Central memory CD8-positive, alpha-beta T cell (primary cell): ENCODE results near the gene CSNK1G1.
"Not testable (repeated sequence)": the region's sequence is repeated elsewhere in the genome, so short reads cannot be mapped to it uniquely, and the experiment has no call there.

Source experiments
- ATAC-seq: fragments of 150-1000 bp; cut with Tn5 transposase; replicated peaks from 2 replicates; pipeline ENCODE4 v1.10.0; 2022; ENCODE audit warnings: mild to moderate bottlenecking, moderate FRiP score, moderate number of reproducible peaks; ENCODE audit not compliant: poor library complexity, severe bottlenecking; ENCODE audit errors: extremely low read depth
- DNase-seq, 2 donors: peaks; one replicate each; pipeline ENCODE4 v3.0.0; 2021; ENCODE audit warnings: low spot score in 2 of 2
- H3K27ac Mint-ChIP-seq: one replicate; pipeline ENCODE4 v1.8.0; 2022; ENCODE audit warnings: low read depth, mild to moderate bottlenecking, moderate library complexity, mixed read lengths
- H3K27me3 Mint-ChIP-seq: one replicate; pipeline ENCODE4 v1.8.0; 2022; ENCODE audit warnings: mixed read lengths
- H3K36me3 Mint-ChIP-seq: one replicate; pipeline ENCODE4 v1.8.0; 2022; ENCODE audit warnings: mild to moderate bottlenecking, moderate library complexity, mixed read lengths; ENCODE audit not compliant: insufficient read depth
- H3K4me1 Mint-ChIP-seq: one replicate; pipeline ENCODE4 v1.8.0; 2022; ENCODE audit warnings: mixed read lengths
- H3K4me3 Mint-ChIP-seq: one replicate; pipeline ENCODE4 v1.8.0; 2022; ENCODE audit warnings: mild to moderate bottlenecking, moderate library complexity, mixed read lengths
- H3K9me3 Mint-ChIP-seq: one replicate; pipeline ENCODE4 v1.8.0; 2022; ENCODE audit warnings: mixed read lengths

Gene CSNK1G1

GRCh38 chr15:64379216-64379960 lies 23.4 kb upstream of the CSNK1G1 start:
- no peak for ATAC-seq
- H3K4me3 Mint-ChIP-seq = peak overlapping the region; percentile 83
- H3K27ac Mint-ChIP-seq = no peak overlapping the region
- DNase-seq = no peak
- H3K4me1 Mint-ChIP-seq = peaks cover 20% of the 10 kb centered on the region
- H3K9me3 Mint-ChIP-seq = no peaks in the 10 kb centered on the region
- peaks cover 8% of the 10 kb centered on the region for H3K36me3 Mint-ChIP-seq
- no peaks in the 10 kb centered on the region for H3K27me3 Mint-ChIP-seq

GRCh38 chr15:64373360-64373759 lies 17.4 kb upstream of the CSNK1G1 start:
- no peaks in the 10 kb centered on the region for H3K9me3 Mint-ChIP-seq
- no peak overlapping the region for H3K27ac Mint-ChIP-seq
- peak overlapping the region; percentile 20 for H3K4me3 Mint-ChIP-seq
- no peaks in the 10 kb centered on the region for H3K27me3 Mint-ChIP-seq
- H3K36me3 Mint-ChIP-seq = peaks cover 4% of the 10 kb centered on the region
- DNase-seq = no peak
- no peak for ATAC-seq
- no peaks in the 10 kb centered on the region for H3K4me1 Mint-ChIP-seq

DNA sequence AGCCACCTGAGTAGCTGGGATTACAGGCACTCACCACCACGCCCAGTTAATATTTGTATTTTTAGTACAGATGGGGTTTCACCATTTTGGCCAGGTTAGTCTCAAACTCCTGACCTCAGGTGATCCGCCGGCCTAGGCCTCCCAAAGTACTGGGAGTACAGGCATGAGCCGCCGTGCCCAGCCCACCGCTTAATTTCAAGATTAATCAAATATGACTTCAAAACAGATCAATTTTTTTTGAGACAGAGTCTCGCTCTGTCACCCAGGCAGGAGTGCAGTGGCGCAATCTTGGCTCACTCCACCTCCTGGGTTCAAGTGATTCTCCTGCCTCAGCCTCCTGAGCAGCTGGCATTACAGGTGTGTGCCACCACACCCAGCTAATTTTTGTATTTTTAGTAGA lies 15.4 kb upstream of the CSNK1G1 start:
- H3K36me3 Mint-ChIP-seq, ATAC-seq, H3K4me3 Mint-ChIP-seq, H3K27me3 Mint-ChIP-seq, H3K27ac Mint-ChIP-seq, H3K9me3 Mint-ChIP-seq, DNase-seq, H3K4me1 Mint-ChIP-seq: not testable (repeated sequence)

DNA sequence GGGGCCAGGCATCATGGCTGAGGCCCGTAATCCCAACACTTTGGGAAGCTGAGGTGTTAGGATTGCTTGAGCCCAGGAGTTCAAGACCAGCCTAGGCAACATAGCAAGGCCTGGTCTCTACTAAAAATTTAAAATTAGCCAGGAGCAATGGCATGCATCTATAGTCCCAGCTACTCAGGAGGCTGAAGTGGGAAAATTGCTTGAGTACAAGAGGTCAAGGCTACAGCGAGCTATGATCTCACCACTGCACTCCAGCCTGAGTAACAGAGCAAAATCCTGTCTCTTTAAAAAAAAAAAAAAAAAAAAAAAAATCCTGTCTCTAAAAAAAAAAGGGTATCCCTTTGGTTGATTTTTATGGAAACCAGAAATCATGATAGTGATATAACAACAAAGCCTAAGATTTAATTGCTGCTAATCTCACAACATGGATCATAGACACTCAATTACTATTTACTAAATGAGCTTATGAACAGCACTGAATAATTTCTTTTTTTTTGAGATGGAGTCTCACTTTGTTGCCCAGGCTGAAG lies 13.2 kb upstream of the CSNK1G1 start:
- no peak overlapping the region for H3K27ac Mint-ChIP-seq
- H3K27me3 Mint-ChIP-seq = no peaks in the 10 kb centered on the region
- H3K36me3 Mint-ChIP-seq = peaks cover 2% of the 10 kb centered on the region
- ATAC-seq (no peak), DNase-seq (no peak)
- H3K4me3 Mint-ChIP-seq = no peak overlapping the region
- no peaks in the 10 kb centered on the region for H3K9me3 Mint-ChIP-seq
- no peaks in the 10 kb centered on the region for H3K4me1 Mint-ChIP-seq

GRCh38 chr15:64361259-64361658 lies 5.3 kb upstream of the CSNK1G1 start:
- peaks cover 4% of the 10 kb centered on the region for H3K36me3 Mint-ChIP-seq
- H3K9me3 Mint-ChIP-seq = no peaks in the 10 kb centered on the region
- DNase-seq (no peak), ATAC-seq (no peak)
- H3K27ac Mint-ChIP-seq = no peak overlapping the region
- H3K4me1 Mint-ChIP-seq = peaks cover 6% of the 10 kb centered on the region
- no peaks in the 10 kb centered on the region for H3K27me3 Mint-ChIP-seq
- no peak overlapping the region for H3K4me3 Mint-ChIP-seq

GRCh38 chr15:64356710-64357040 lies 702 bp upstream of the CSNK1G1 start:
- Mint-ChIP-seq H3K27ac (peak overlapping the region; percentile 88), H3K27me3 (no peaks in the 10 kb centered on the region), H3K4me3 (peak overlapping the region; percentile 96), H3K36me3 (peaks cover 2% of the 10 kb centered on the region), H3K9me3 (no peaks in the 10 kb centered on the region), H3K4me1 (peaks cover 19% of the 10 kb centered on the region)
- DNase-seq = no peak
- ATAC-seq = no peak

- Mint-ChIP-seq H3K36me3 (peaks cover 2% of the 10 kb centered on the region), H3K27ac (peak overlapping the region; percentile 88), H3K4me1 (peaks cover 19% of the 10 kb centered on the region), H3K4me3 (peak overlapping the region; percentile 96), H3K27me3 (no peaks in the 10 kb centered on the region), H3K9me3 (no peaks in the 10 kb centered on the region)
- DNase-seq = no peak
- peak; percentile 37 for ATAC-seq
These were observed 527 bp downstream of the CSNK1G1 start for GRCh38 chr15:64355348-64355943.

DNA sequence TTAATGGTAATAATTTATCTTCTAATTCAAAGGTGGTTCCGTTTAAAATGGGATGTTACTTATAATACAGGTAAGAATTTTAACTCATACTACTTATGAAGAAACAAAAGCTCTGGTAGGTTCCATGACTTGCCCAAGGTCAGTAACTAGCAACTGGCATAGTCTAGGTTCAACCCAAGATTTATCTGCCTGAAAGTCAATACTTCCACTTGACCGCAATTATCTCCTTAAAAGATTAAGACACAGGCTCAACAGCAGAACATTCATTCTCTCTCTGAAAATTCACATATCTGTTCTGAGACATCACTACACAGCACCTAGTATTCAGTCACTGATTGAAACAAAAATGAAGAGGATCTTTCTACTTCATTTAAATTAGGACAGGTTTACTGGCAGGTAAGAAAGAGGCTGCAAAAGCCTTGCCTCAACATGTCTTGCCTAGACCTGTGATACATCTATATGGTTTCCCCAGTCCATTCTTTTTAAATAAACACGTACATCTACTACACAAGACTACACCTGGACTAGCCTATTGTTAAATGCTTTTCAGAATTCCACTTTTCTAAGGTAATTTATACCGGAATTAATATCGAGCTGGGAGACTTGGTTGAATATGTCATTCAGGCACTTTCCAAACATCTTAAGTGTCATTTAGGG lies 1.2 kb downstream of the CSNK1G1 start:
- H3K9me3 Mint-ChIP-seq = no peaks in the 10 kb centered on the region
- H3K4me3 Mint-ChIP-seq = peak overlapping the region; percentile 96
- ATAC-seq (no peak), DNase-seq (no peak)
- H3K27me3 Mint-ChIP-seq = no peaks in the 10 kb centered on the region
- peaks cover 4% of the 10 kb centered on the region for H3K36me3 Mint-ChIP-seq
- peak overlapping the region; percentile 88 for H3K27ac Mint-ChIP-seq
- peaks cover 19% of the 10 kb centered on the region for H3K4me1 Mint-ChIP-seq

DNA sequence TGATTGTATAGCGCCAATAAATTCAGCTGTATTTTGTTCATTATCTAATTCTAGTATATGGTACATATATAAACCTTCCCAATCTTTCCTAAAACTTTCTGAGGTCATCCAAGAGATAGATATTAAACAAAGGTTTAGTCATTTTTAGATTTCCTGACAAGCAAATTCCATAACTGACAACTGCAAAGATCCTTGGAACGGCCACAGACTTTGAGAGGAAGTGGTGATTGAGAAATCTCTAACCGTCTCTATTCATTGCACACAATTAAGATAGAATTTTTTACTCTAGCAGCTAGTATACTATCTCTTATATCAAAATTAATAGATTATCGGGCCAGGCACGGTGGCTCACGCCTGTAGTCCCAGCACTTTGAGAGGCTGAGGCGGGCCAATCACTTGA lies 4.7 kb downstream of the CSNK1G1 start:
- Mint-ChIP-seq H3K9me3 (no peaks in the 10 kb centered on the region), H3K4me3 (no peak overlapping the region), H3K27ac (peak overlapping the region; percentile 41), H3K4me1 (peaks cover 13% of the 10 kb centered on the region), H3K36me3 (peaks cover 14% of the 10 kb centered on the region), H3K27me3 (no peaks in the 10 kb centered on the region)
- DNase-seq (no peak), ATAC-seq (no peak)

DNA sequence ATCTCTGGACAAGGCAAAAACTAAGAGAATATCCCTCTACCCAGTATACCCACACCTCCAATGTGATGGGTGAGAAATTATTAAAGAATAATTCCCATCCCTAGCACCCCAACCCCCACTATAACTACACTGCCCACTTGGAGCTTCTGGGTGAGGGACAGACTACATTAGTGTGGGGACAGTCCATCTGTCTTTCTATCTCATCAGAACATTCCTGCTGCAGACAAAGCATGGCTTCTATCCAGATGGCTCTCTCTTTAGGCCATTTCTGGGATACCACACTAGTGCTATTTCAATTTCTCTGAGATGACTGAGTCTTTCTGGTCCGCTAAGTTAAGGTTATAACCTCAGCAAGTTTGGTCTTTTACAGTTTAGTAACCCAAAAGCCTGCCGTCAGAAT lies 6.6 kb downstream of the CSNK1G1 start:
- DNase-seq = no peak
- H3K36me3 Mint-ChIP-seq = peaks cover 14% of the 10 kb centered on the region
- no peak overlapping the region for H3K4me3 Mint-ChIP-seq
- no peaks in the 10 kb centered on the region for H3K27me3 Mint-ChIP-seq
- no peaks in the 10 kb centered on the region for H3K9me3 Mint-ChIP-seq
- H3K4me1 Mint-ChIP-seq = no peaks in the 10 kb centered on the region
- no peak for ATAC-seq
- H3K27ac Mint-ChIP-seq = no peak overlapping the region

DNA sequence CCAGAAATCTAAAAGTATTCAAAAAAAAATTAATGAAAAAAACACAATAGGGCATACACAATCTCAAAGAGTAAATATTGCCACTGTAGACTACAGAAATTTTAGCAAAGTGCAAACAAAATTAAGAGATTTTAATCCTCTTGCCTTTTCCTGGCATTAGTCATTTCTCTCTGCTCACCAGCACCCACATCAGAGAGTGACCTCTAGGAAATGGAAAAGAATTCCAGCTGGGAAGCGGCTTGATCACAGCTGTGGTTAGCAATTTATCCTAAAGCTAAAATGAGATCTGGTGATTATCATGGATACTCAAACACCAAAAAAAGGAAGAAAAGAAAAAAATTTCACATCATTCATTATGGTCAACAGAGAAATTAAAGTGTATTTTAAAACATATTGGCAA lies 7.5 kb downstream of the CSNK1G1 start:
- Mint-ChIP-seq H3K36me3 (peaks cover 13% of the 10 kb centered on the region), H3K4me1 (peaks cover 3% of the 10 kb centered on the region), H3K27me3 (no peaks in the 10 kb centered on the region), H3K27ac (no peak overlapping the region), H3K9me3 (no peaks in the 10 kb centered on the region), H3K4me3 (no peak overlapping the region)
- DNase-seq (no peak), ATAC-seq (no peak)

- H3K4me1 Mint-ChIP-seq, H3K27me3 Mint-ChIP-seq, H3K4me3 Mint-ChIP-seq, H3K9me3 Mint-ChIP-seq, DNase-seq, H3K27ac Mint-ChIP-seq, ATAC-seq: not testable (repeated sequence)
- peaks cover 15% of the 10 kb centered on the region for H3K36me3 Mint-ChIP-seq
These were observed 9.7 kb downstream of the CSNK1G1 start for GRCh38 chr15:64346242-64346641.
